IMR-90 (cell line): ENCODE measurements around the gene WSB2. TPM values are rescaled to one million over a fixed set of nuclear protein-coding genes. Genes with fewer than 3 reads are reported as not detected.

ENCODE experiments used
- ATAC-seq: fragments of 200-7000 bp; cut with Tn5 transposase; 2 replicates; pipeline ENCODE4 v1.9.1; 2020; ENCODE audit warnings: low read depth, mild to moderate bottlenecking, moderate library complexity
- BruUV-seq: library from RNA; stranded (reverse); fragments of 400-500 nt; replicated peaks from 2 replicates; lab custom pipeline; 2021; lab: Mats Ljungman, UMichigan
- CTCF ChIA-PET: fragments of 300-600 bp; formaldehyde crosslinking; extraction: SDS; loops from one replicate; lab custom pipeline; 2021; ENCODE audit warnings: antibody characterized with exemption; lab: Yijun Ruan, JAX
- POLR2A ChIA-PET: fragments of 300-600 bp; sonication (Branson Sonifier 250); formaldehyde crosslinking; loops from one replicate; lab custom pipeline; 2022; ENCODE audit warnings: antibody characterized with exemption; ENCODE audit not compliant: unreplicated experiment; lab: Charles Lee
- DNase-seq: peaks from one replicate; pipeline ENCODE4 v3.0.0; 2013
- H2AFZ ChIP-seq: replicated peaks from 2 replicates; pipeline ENCODE3; 2013; ENCODE audit warnings: low read length, mild to moderate bottlenecking; ENCODE audit not compliant: poor library complexity
- H2AK5ac ChIP-seq: 2 replicates; pipeline ENCODE4 v1.6.1; 2013; ENCODE audit warnings: low read depth, low read length, inconsistent platforms
- H2AK9ac ChIP-seq: replicated peaks from 2 replicates; pipeline ENCODE3; 2013; ENCODE audit warnings: mild to moderate bottlenecking, low read depth, low read length, moderate library complexity; ENCODE audit not compliant: poor library complexity
- H2BK120ac ChIP-seq: 2 replicates; pipeline ENCODE4 v1.6.1; 2013; ENCODE audit warnings: low read depth, low read length, inconsistent platforms
- H2BK15ac ChIP-seq: 3 replicates; pipeline ENCODE4 v1.6.1; 2013; ENCODE audit warnings: low read depth, low read length, inconsistent platforms
- H2BK20ac ChIP-seq: 2 replicates; pipeline ENCODE4 v1.6.1; 2013; ENCODE audit warnings: low read depth, mild to moderate bottlenecking, inconsistent platforms, low read length, moderate library complexity
- H2BK5ac ChIP-seq: 2 replicates; pipeline ENCODE4 v1.6.1; 2013; ENCODE audit warnings: mild to moderate bottlenecking, low read depth, low read length, inconsistent platforms; ENCODE audit not compliant: poor library complexity, severe bottlenecking
- H3K14ac ChIP-seq: replicated peaks from 2 replicates; pipeline ENCODE4 v1.6.1; 2013; ENCODE audit warnings: low read depth, low read length, inconsistent platforms
- H3K18ac ChIP-seq: 2 replicates; pipeline ENCODE4 v1.6.1; 2013; ENCODE audit warnings: low read depth, low read length, control low read depth
- H3K23ac ChIP-seq: 2 replicates; pipeline ENCODE4 v1.6.1; 2013; ENCODE audit warnings: low read depth, low read length, inconsistent platforms
- H3K27ac ChIP-seq: 2 replicates; pipeline ENCODE4 v1.5.1; 2013; ENCODE audit warnings: mild to moderate bottlenecking, control low read depth, low read length; ENCODE audit not compliant: insufficient read depth
- H3K27me3 ChIP-seq: 2 replicates; pipeline ENCODE4 v1.6.1; 2013; ENCODE audit warnings: low read length; ENCODE audit not compliant: control insufficient read depth, insufficient read depth
- H3K36me3 ChIP-seq: 2 replicates; pipeline ENCODE4 v1.6.1; 2013; ENCODE audit warnings: low read length, mixed read lengths; ENCODE audit not compliant: control insufficient read depth, insufficient read depth
- H3K4ac ChIP-seq: 2 replicates; pipeline ENCODE4 v1.6.1; 2013; ENCODE audit warnings: low read depth, low read length, inconsistent platforms
- H3K4me1 ChIP-seq: 2 replicates; pipeline ENCODE4 v1.6.1; 2013; ENCODE audit warnings: low read length, mixed read lengths; ENCODE audit not compliant: control insufficient read depth, insufficient read depth
- H3K4me2 ChIP-seq: 2 replicates; pipeline ENCODE4 v1.6.1; 2013; ENCODE audit warnings: low read depth, mild to moderate bottlenecking, control low read depth, low read length, moderate library complexity
- H3K4me3 ChIP-seq: 2 replicates; pipeline ENCODE4 v1.5.1; 2013; ENCODE audit warnings: low read depth, mild to moderate bottlenecking, control low read depth, low read length, moderate library complexity; ENCODE audit not compliant: insufficient read depth
- H3K56ac ChIP-seq: 2 replicates; pipeline ENCODE4 v1.6.1; 2013; ENCODE audit warnings: low read length, inconsistent platforms; ENCODE audit not compliant: insufficient read depth; ENCODE audit errors: extremely low read depth
- H3K79me1 ChIP-seq, 2 experiments: 2 replicates each; pipeline ENCODE4 v1.6.1; 2013; ENCODE audit warnings: low read length in 2 of 2, inconsistent platforms in 1 of 2, low read depth in 1 of 2
- H3K9ac ChIP-seq: 2 replicates; pipeline ENCODE4 v1.6.1; 2013; ENCODE audit warnings: low read depth, low read length, control low read depth
- H3K9me1 ChIP-seq: 2 replicates; pipeline ENCODE4 v1.6.1; 2013; ENCODE audit warnings: low read length, inconsistent platforms; ENCODE audit not compliant: insufficient read depth
- H3K9me3 ChIP-seq: 2 replicates; pipeline ENCODE4 v1.6.1; 2013; ENCODE audit warnings: low read length; ENCODE audit not compliant: control insufficient read depth, insufficient read depth
- H4K20me1 ChIP-seq: 2 replicates; pipeline ENCODE4 v1.6.1; 2013; ENCODE audit warnings: low read length, inconsistent platforms; ENCODE audit not compliant: insufficient read depth
- H4K5ac ChIP-seq: 2 replicates; pipeline ENCODE4 v1.6.1; 2013; ENCODE audit warnings: mild to moderate bottlenecking, low read depth, low read length, control low read depth
- H4K8ac ChIP-seq, 2 experiments: 2 replicates each; pipeline ENCODE4 v1.6.1; 2013; ENCODE audit warnings: low read depth in 2 of 2, low read length in 2 of 2, control low read depth in 1 of 2, inconsistent platforms in 1 of 2
- H4K91ac ChIP-seq: 2 replicates; pipeline ENCODE4 v1.6.1; 2013; ENCODE audit warnings: low read depth, low read length, inconsistent platforms; ENCODE audit not compliant: insufficient read depth
- CEBPB ChIP-seq: IDR thresholded peaks from 2 replicates; pipeline ENCODE4 v1.6.1; 2012; ENCODE audit warnings: low read depth, low read length, improper control_type of control experiment
- FOS ChIP-seq: fragments of 150-350 bp; IDR thresholded peaks from 2 replicates; pipeline ENCODE4 v1.6.1; 2016; ENCODE audit warnings: low read depth, low read length
- MXI1 ChIP-seq: IDR thresholded peaks from 2 replicates; pipeline ENCODE4 v1.6.1; 2012; ENCODE audit warnings: low read depth, mild to moderate bottlenecking, low read length, moderate library complexity, borderline replicate concordance
- NFE2L2 ChIP-seq: fragments of 150-350 bp; IDR thresholded peaks from 2 replicates; pipeline ENCODE4 v1.6.1; 2016; ENCODE audit warnings: low read depth, mild to moderate bottlenecking, low read length
- POLR2A ChIP-seq: IDR thresholded peaks from 2 replicates; pipeline ENCODE4 v1.6.1; 2012; ENCODE audit warnings: mild to moderate bottlenecking, low read depth, low read length
- RCOR1 ChIP-seq: IDR thresholded peaks from 2 replicates; pipeline ENCODE4 v1.6.1; 2012; ENCODE audit warnings: mild to moderate bottlenecking, low read length, improper control_type of control experiment; ENCODE audit not compliant: insufficient replicate concordance
- SMC3 ChIP-seq: fragments of 150-350 bp; IDR thresholded peaks from 2 replicates; pipeline ENCODE4 v1.6.1; 2016; ENCODE audit warnings: low read depth, mild to moderate bottlenecking, antibody characterized with exemption, low read length, moderate library complexity
- WGBS, 2 experiments: methylation state at CpG; one replicate each; pipeline versions ENCODE4 v1.1.5 to v1.1.7; 2013; ENCODE audit warnings: missing lambda C conversion rate in 2 of 2; ENCODE audit not compliant: insufficient read length in 1 of 2; ENCODE audit errors: extremely low coverage in 2 of 2; 5-methylcytosine and 5-hydroxymethylcytosine counted together
- dilution Hi-C: fragments of 300-500 bp; cut with HindIII; formaldehyde crosslinking; loops from one replicate; pipeline ENCODE4 v1.14.3; 2018; ENCODE audit warnings: low sequenced_read_pairs; ENCODE audit not compliant: unreplicated experiment
- in situ Hi-C: fragments of 300-500 bp; cut with MboI; formaldehyde crosslinking; loops from 3 replicates; pipeline ENCODE4 v1.14.3; 2019; ENCODE audit warnings: low sequenced_read_pairs, inconsistent platforms, mixed read lengths
- intact Hi-C: fragments of 100-400 bp; cut with micrococcal nuclease; formaldehyde crosslinking; loops from 2 replicates; pipeline ENCODE4 v1.10.0; 2022
- polyA plus RNA-seq, 3 experiments: library from polyadenylated mRNA; depleted of rRNA; stranded (reverse); fragments of >200 nt; gene quantifications; 2 replicates each; pipeline ENCODE4 v1.2.3, GENCODE V29; 2012; ENCODE audit warnings: low replicate concordance in 1 of 3
- total RNA-seq: library from RNA; depleted of rRNA; stranded (reverse); fragments of >200 nt; gene quantifications from 2 replicates; pipeline ENCODE4 v1.2.3, GENCODE V29; 2012
- TF ChIP-seq, protein P1 (sequence below): fragments of 150-350 bp; IDR thresholded peaks from 2 replicates; pipeline ENCODE4 v1.6.1; 2016; ENCODE audit warnings: low read depth, mild to moderate bottlenecking, low read length, moderate library complexity, borderline replicate concordance
- TF ChIP-seq, protein P2 (sequence below): fragments of 150-350 bp; IDR thresholded peaks from 2 replicates; pipeline ENCODE4 v1.6.1; 2017; ENCODE audit warnings: mild to moderate bottlenecking, antibody characterized with exemption, low read length, low read depth
- TF ChIP-seq, protein P3 (sequence below): conservative IDR thresholded peaks from 2 replicates; pipeline ENCODE4 v1.5.1; 2012; ENCODE audit warnings: mild to moderate bottlenecking, low read depth, low read length, improper control_type of control experiment

Gene WSB2
- total and polyA plus RNA-seq, 2 of the 4 experiments (the other 2 are of a cell fraction) = 92.8 to 180 TPM

DNA sequence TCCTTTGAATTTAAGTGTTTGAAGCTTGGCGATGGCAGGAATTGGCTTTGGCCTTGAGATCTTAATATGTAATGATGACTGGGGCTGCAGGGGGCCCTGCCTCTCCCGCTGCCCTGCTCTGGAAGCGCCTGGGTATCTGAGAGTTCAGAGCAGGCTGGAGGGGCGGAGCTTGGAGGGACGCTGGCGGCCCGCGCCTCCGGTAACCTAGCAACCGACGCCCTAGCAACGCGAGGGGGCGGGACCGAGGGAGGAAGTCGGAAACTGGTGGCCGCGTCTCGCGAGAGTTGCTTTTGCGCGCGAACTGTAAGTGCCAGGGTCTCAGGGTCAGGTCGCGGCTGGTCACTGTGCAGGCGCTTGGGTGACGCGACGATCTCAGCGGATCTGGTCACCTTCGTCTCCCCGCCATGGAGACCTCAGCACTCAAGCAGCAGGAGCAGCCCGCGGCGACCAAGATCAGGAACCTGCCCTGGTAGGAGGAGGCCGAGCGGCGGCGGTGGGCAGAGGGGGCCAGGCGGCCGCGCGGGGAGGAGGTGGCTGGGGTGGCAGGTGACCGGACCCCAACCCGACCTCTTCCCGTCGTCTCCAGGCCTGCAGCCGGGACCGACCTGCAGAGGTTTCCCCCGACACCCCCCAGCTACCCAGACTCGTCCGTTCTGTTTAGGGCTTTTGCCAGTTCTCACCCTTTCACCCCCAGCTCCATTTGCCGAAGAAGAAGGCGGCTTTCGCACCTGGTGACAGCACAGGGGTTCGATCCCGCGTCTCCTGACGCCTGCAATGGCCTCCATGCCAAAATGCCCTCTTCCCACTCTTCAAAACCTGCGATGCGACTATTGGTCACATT lies 44.3 kb downstream of the WSB2 start, which contains the start of gene RFC5 (continued):
- TF ChIP-seq, protein P1, sequence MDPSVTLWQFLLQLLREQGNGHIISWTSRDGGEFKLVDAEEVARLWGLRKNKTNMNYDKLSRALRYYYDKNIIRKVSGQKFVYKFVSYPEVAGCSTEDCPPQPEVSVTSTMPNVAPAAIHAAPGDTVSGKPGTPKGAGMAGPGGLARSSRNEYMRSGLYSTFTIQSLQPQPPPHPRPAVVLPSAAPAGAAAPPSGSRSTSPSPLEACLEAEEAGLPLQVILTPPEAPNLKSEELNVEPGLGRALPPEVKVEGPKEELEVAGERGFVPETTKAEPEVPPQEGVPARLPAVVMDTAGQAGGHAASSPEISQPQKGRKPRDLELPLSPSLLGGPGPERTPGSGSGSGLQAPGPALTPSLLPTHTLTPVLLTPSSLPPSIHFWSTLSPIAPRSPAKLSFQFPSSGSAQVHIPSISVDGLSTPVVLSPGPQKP = no peak
- no peak for TF ChIP-seq FOS
- no peak for TF ChIP-seq SMC3

DNA sequence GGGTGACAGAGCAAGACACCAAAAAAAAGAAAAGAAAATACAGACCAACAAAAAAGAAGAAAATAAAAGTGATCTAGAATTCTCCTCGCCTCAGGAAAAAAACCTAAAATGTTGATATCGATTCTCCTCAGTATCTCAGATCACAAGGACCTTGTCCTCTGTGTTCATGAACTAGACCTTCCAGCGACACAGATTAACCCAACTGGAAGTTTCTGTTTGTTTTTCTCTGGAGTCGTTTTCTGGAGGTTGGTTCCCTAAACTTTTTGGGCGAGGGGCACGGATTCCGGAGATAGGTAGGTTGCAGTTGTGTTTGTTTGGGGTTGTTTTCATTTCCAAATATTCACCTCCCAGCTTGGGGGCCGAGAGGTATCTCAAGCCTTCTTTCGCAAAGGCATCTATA lies 45.0 kb downstream of the WSB2 start:
- no CpG with 5 or more reads among the region's 9 CpGs for WGBS, 2 experiments
- Histone ChIP-seq H3K27ac (no peak overlapping the region), H2BK20ac (no peak overlapping the region), H2BK120ac (no peak overlapping the region), H4K91ac (no peak overlapping the region), H2AK5ac (no peak overlapping the region), H3K56ac (no peak overlapping the region), H3K4me1 (no peaks in the 10 kb centered on the region), H3K9me3 (no peaks in the 10 kb centered on the region), H3K4me2 (peak overlapping the region; percentile 53), H4K8ac (no peak overlapping the region), H3K9me1 (no peaks in the 10 kb centered on the region), H2AK9ac (no peak overlapping the region), H3K4me3 (no peak overlapping the region), H2AFZ (peak overlapping the region; percentile 75), H3K14ac (no peak overlapping the region), H3K79me1 (peaks cover 10% of the 10 kb centered on the region in 2 experiments), H3K4ac (no peak overlapping the region), H3K9ac (peak overlapping the region; percentile 46; the same call in 1 of the 2 replicates), H3K23ac (no peak overlapping the region), H4K20me1 (no peaks in the 10 kb centered on the region), H3K27me3 (no peaks in the 10 kb centered on the region), H3K18ac (no peak overlapping the region), H4K5ac (no peak overlapping the region), H3K36me3 (peaks cover 6% of the 10 kb centered on the region), H2BK5ac (no peak overlapping the region), H2BK15ac (no peak overlapping the region)
- in situ Hi-C loops (loop anchor here (10.0 kb wide), 1 partner anchor 141 kb away; no protein-coding TSS in a partner anchor), intact Hi-C loops (loop anchor here (5.0 kb wide), 1 partner anchor 139 kb away; no protein-coding TSS in a partner anchor), dilution Hi-C loops (no loop called here)
- no peak for ATAC-seq
- no TSS peak for BruUV-seq
- ChIA-PET POLR2A (interaction anchor here (0.5 kb wide), 1 partner anchor 48 kb away, joined by 4 read pairs; no protein-coding TSS in a partner anchor), CTCF (interaction anchor here (0.6 to 0.7 kb wide), 3 partner anchors 31 to 235 kb away, joined by 3 to 6 read pairs (median 4); no protein-coding TSS in a partner anchor)
- DNase-seq = no peak
- no peak for TF ChIP-seq POLR2A
- TF ChIP-seq, protein P2, sequence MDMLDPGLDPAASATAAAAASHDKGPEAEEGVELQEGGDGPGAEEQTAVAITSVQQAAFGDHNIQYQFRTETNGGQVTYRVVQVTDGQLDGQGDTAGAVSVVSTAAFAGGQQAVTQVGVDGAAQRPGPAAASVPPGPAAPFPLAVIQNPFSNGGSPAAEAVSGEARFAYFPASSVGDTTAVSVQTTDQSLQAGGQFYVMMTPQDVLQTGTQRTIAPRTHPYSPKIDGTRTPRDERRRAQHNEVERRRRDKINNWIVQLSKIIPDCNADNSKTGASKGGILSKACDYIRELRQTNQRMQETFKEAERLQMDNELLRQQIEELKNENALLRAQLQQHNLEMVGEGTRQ = no peak
- TF ChIP-seq, protein P3, sequence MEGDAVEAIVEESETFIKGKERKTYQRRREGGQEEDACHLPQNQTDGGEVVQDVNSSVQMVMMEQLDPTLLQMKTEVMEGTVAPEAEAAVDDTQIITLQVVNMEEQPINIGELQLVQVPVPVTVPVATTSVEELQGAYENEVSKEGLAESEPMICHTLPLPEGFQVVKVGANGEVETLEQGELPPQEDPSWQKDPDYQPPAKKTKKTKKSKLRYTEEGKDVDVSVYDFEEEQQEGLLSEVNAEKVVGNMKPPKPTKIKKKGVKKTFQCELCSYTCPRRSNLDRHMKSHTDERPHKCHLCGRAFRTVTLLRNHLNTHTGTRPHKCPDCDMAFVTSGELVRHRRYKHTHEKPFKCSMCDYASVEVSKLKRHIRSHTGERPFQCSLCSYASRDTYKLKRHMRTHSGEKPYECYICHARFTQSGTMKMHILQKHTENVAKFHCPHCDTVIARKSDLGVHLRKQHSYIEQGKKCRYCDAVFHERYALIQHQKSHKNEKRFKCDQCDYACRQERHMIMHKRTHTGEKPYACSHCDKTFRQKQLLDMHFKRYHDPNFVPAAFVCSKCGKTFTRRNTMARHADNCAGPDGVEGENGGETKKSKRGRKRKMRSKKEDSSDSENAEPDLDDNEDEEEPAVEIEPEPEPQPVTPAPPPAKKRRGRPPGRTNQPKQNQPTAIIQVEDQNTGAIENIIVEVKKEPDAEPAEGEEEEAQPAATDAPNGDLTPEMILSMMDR = no peak
- no peak for TF ChIP-seq RCOR1
- TF ChIP-seq MXI1 = no peak
- no peak for TF ChIP-seq NFE2L2
- TF ChIP-seq FOS = no peak
- no peak for TF ChIP-seq CEBPB
